ENCODE data around the gene ALDH9A1.
A peak's percentile ranks its signal among the peaks of the same experiment; 100 is the strongest.
"Not testable (repeated sequence)": the region's sequence is repeated elsewhere in the genome, so short reads cannot be mapped to it uniquely, and the experiment has no call there.

The ALDH9A1 gene

GRCh38 chr1:165697881-165698760 lies at the start of gene ALDH9A1:
Gene ALDH9A1, minus strand, starts transcription at chr1:165698562. Its CDS starts 4 bp downstream, at chr1:165698558.
- DNase-seq (peak; percentile 84 to 85), ATAC-seq (peak; percentile 94)
- H3K4me3 Mint-ChIP-seq, result peak within 1 kb of the TSS; percentile 97 to 98
- H3K27me3 Mint-ChIP-seq, result no peaks in the 10 kb centered on the region
- H3K27ac Mint-ChIP-seq, result peak within 1 kb of the TSS; percentile 97 to 99
- H3K9me3 Mint-ChIP-seq, result no peaks in the 10 kb centered on the region
- peaks cover 23% of the 10 kb centered on the region for H3K4me1 Mint-ChIP-seq

- H3K27ac Mint-ChIP-seq, result no peak overlapping the region
- no peaks in the 10 kb centered on the region for H3K4me1 Mint-ChIP-seq
These were observed 49.5 kb upstream of the ALDH9A1 start for GRCh38 chr1:165747632-165748447.

GRCh38 chr1:165744913-165745312 lies 46.6 kb upstream of the ALDH9A1 start:
- not testable (repeated sequence) for H3K4me3 Mint-ChIP-seq, H3K9me3 Mint-ChIP-seq, H3K4me1 Mint-ChIP-seq, DNase-seq, H3K27me3 Mint-ChIP-seq, H3K27ac Mint-ChIP-seq, ATAC-seq

More at GRCh38 chr1:165747632-165748447, 49.5 kb upstream of the ALDH9A1 start:
- Mint-ChIP-seq H3K9me3 (no peaks in the 10 kb centered on the region), H3K4me3 (no peak overlapping the region), H3K27me3 (no peaks in the 10 kb centered on the region)
- DNase-seq (no peak), ATAC-seq (no peak)

GRCh38 chr1:165742194-165742593 lies 43.8 kb upstream of the ALDH9A1 start:
- H3K27ac Mint-ChIP-seq, result no peak overlapping the region
- H3K9me3 Mint-ChIP-seq, result no peaks in the 10 kb centered on the region
- no peaks in the 10 kb centered on the region for H3K27me3 Mint-ChIP-seq
- ATAC-seq (no peak), DNase-seq (no peak)
- H3K4me3 Mint-ChIP-seq, result no peak overlapping the region
- H3K4me1 Mint-ChIP-seq, result peaks cover 5% of the 10 kb centered on the region

GRCh38 chr1:165738794-165739193 lies 40.4 kb upstream of the ALDH9A1 start:
- Mint-ChIP-seq H3K9me3 (no peaks in the 10 kb centered on the region), H3K4me3 (no peak overlapping the region), H3K27ac (no peak overlapping the region), H3K4me1 (peaks cover 5% of the 10 kb centered on the region), H3K27me3 (no peaks in the 10 kb centered on the region)
- ATAC-seq, result no peak
- no peak for DNase-seq

GRCh38 chr1:165737196-165737595 lies 38.8 kb upstream of the ALDH9A1 start:
- no peak overlapping the region for H3K4me3 Mint-ChIP-seq
- ATAC-seq (no peak), DNase-seq (no peak)
- no peaks in the 10 kb centered on the region for H3K27me3 Mint-ChIP-seq
- peaks cover 5% of the 10 kb centered on the region for H3K4me1 Mint-ChIP-seq
- no peaks in the 10 kb centered on the region for H3K9me3 Mint-ChIP-seq
- H3K27ac Mint-ChIP-seq, result no peak overlapping the region

GRCh38 chr1:165734906-165735305 lies 36.5 kb upstream of the ALDH9A1 start:
- Mint-ChIP-seq H3K4me3 (no peak overlapping the region), H3K27me3 (no peaks in the 10 kb centered on the region), H3K27ac (peak overlapping the region in 1 of 2 donors; percentile 81), H3K4me1 (peaks cover 5% of the 10 kb centered on the region), H3K9me3 (no peaks in the 10 kb centered on the region)
- ATAC-seq, result no peak
- no peak for DNase-seq

GRCh38 chr1:165726841-165727240 lies 28.5 kb upstream of the ALDH9A1 start:
- no peaks in the 10 kb centered on the region for H3K27me3 Mint-ChIP-seq
- no peaks in the 10 kb centered on the region for H3K4me1 Mint-ChIP-seq
- ATAC-seq (no peak), DNase-seq (no peak)
- H3K27ac Mint-ChIP-seq, result no peak overlapping the region
- H3K4me3 Mint-ChIP-seq, result no peak overlapping the region
- no peaks in the 10 kb centered on the region for H3K9me3 Mint-ChIP-seq

GRCh38 chr1:165726169-165726568 lies 27.8 kb upstream of the ALDH9A1 start:
- ATAC-seq, result no peak
- no peaks in the 10 kb centered on the region for H3K9me3 Mint-ChIP-seq
- H3K4me1 Mint-ChIP-seq, result no peaks in the 10 kb centered on the region
- H3K27me3 Mint-ChIP-seq, result no peaks in the 10 kb centered on the region
- no peak overlapping the region for H3K4me3 Mint-ChIP-seq
- DNase-seq, result no peak
- no peak overlapping the region for H3K27ac Mint-ChIP-seq

GRCh38 chr1:165717918-165718515 lies 19.7 kb upstream of the ALDH9A1 start:
- ATAC-seq (peak; percentile 55), DNase-seq (peak in 1 of 2 donors; percentile 24)
- Mint-ChIP-seq H3K4me1 (no peaks in the 10 kb centered on the region), H3K9me3 (no peaks in the 10 kb centered on the region), H3K27ac (no peak overlapping the region), H3K27me3 (no peaks in the 10 kb centered on the region), H3K4me3 (no peak overlapping the region)

GRCh38 chr1:165716265-165717051 lies 18.1 kb upstream of the ALDH9A1 start:
- H3K27ac Mint-ChIP-seq, H3K27me3 Mint-ChIP-seq, H3K4me3 Mint-ChIP-seq, DNase-seq, H3K9me3 Mint-ChIP-seq, ATAC-seq, H3K4me1 Mint-ChIP-seq: not testable (repeated sequence)

- H3K27ac Mint-ChIP-seq, result peak overlapping the region in 1 of 2 donors; percentile 52
These were observed 14.4 kb upstream of the ALDH9A1 start for GRCh38 chr1:165712764-165713163.

GRCh38 chr1:165707984-165708706 lies 9.8 kb upstream of the ALDH9A1 start:
- H3K4me3 Mint-ChIP-seq, result no peak overlapping the region
- H3K4me1 Mint-ChIP-seq, result no peaks in the 10 kb centered on the region
- no peaks in the 10 kb centered on the region for H3K9me3 Mint-ChIP-seq
- no peak overlapping the region for H3K27ac Mint-ChIP-seq
- no peak for ATAC-seq
- no peak for DNase-seq
- H3K27me3 Mint-ChIP-seq, result peaks cover 35% of the 10 kb centered on the region

More at GRCh38 chr1:165712764-165713163, 14.4 kb upstream of the ALDH9A1 start:
- Mint-ChIP-seq H3K4me3 (no peak overlapping the region), H3K4me1 (no peaks in the 10 kb centered on the region), H3K27me3 (peaks cover 18% of the 10 kb centered on the region), H3K9me3 (no peaks in the 10 kb centered on the region)
- DNase-seq, result no peak
- ATAC-seq, result no peak

GRCh38 chr1:165703648-165704047 lies 5.3 kb upstream of the ALDH9A1 start:
- Mint-ChIP-seq H3K4me3 (no peak overlapping the region), H3K27ac (no peak overlapping the region), H3K9me3 (no peaks in the 10 kb centered on the region), H3K4me1 (peaks cover 5% of the 10 kb centered on the region), H3K27me3 (peaks cover 26% of the 10 kb centered on the region)
- no peak for DNase-seq
- ATAC-seq, result no peak

Data from stimulated activated naive CD8-positive, alpha-beta T cell treated with anti-CD3 and anti-CD28 coated beads, Interleukin-15, amount 100 ng/mL, for 72 hours (primary cell).